ENCODE results near the gene RCAN1.
"Not testable (repeated sequence)": the region's sequence is repeated elsewhere in the genome, so short reads cannot be mapped to it uniquely, and the experiment has no call there.

Gene RCAN1

GRCh38 chr21:34570313-34570712, 44.6 kb downstream of the RCAN1 start:
- TF ChIP-seq, protein P1, sequence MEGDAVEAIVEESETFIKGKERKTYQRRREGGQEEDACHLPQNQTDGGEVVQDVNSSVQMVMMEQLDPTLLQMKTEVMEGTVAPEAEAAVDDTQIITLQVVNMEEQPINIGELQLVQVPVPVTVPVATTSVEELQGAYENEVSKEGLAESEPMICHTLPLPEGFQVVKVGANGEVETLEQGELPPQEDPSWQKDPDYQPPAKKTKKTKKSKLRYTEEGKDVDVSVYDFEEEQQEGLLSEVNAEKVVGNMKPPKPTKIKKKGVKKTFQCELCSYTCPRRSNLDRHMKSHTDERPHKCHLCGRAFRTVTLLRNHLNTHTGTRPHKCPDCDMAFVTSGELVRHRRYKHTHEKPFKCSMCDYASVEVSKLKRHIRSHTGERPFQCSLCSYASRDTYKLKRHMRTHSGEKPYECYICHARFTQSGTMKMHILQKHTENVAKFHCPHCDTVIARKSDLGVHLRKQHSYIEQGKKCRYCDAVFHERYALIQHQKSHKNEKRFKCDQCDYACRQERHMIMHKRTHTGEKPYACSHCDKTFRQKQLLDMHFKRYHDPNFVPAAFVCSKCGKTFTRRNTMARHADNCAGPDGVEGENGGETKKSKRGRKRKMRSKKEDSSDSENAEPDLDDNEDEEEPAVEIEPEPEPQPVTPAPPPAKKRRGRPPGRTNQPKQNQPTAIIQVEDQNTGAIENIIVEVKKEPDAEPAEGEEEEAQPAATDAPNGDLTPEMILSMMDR (IDR thresholded peaks at IDR 0.05; ENCODE audit: low read depth, low read length), result no peak
- TF ChIP-seq EZH2phosphoT487 (IDR thresholded peaks at IDR 0.05; ENCODE audit: low read depth), result no peak
- Histone ChIP-seq H3K27me3 (ENCODE audit: low read depth, low read length) (no peaks in the 10 kb centered on the region), H3K9ac (ENCODE audit: low read length) (no peak overlapping the region), H3K4me3 (ENCODE audit: low read length) (no peak overlapping the region), H4K20me1 (ENCODE audit: insufficient read depth, low read length) (no peaks in the 10 kb centered on the region), H3K36me3 (replicated peaks; ENCODE audit: low read depth, low read length) (no peaks in the 10 kb centered on the region), H2AFZ (ENCODE audit: low read depth, low read length) (no peak overlapping the region), H3K9me3 (ENCODE audit: insufficient read depth, low read length) (no peaks in the 10 kb centered on the region), H3K79me2 (ENCODE audit: low read length) (no peaks in the 10 kb centered on the region), H3K4me1 (ENCODE audit: low read length) (peaks cover 10% of the 10 kb centered on the region), H3K27ac (ENCODE audit: low read length) (no peak overlapping the region), H3K4me2 (ENCODE audit: low read length) (no peak overlapping the region)

- no peak for TF ChIP-seq EZH2phosphoT487 (IDR thresholded peaks at IDR 0.05; ENCODE audit: low read depth)
- Histone ChIP-seq H3K79me2 (ENCODE audit: low read length) (no peaks in the 10 kb centered on the region), H4K20me1 (ENCODE audit: insufficient read depth, low read length) (no peaks in the 10 kb centered on the region), H2AFZ (ENCODE audit: low read depth, low read length) (no peak overlapping the region), H3K4me1 (ENCODE audit: low read length) (peaks cover 10% of the 10 kb centered on the region), H3K27me3 (ENCODE audit: low read depth, low read length) (no peaks in the 10 kb centered on the region), H3K9me3 (ENCODE audit: insufficient read depth, low read length) (no peaks in the 10 kb centered on the region), H3K4me3 (ENCODE audit: low read length) (no peak overlapping the region), H3K9ac (ENCODE audit: low read length) (no peak overlapping the region), H3K4me2 (ENCODE audit: low read length) (no peak overlapping the region), H3K27ac (ENCODE audit: low read length) (no peak overlapping the region), H3K36me3 (replicated peaks; ENCODE audit: low read depth, low read length) (no peaks in the 10 kb centered on the region)
Observed at GRCh38 chr21:34569381-34569979, 45.4 kb downstream of the RCAN1 start.

- not testable (repeated sequence) for H3K9me3 ChIP-seq (ENCODE audit: insufficient read depth, low read length); H3K4me3 ChIP-seq (ENCODE audit: low read length); H3K27ac ChIP-seq (ENCODE audit: low read length); H3K79me2 ChIP-seq (ENCODE audit: low read length); H4K20me1 ChIP-seq (ENCODE audit: insufficient read depth, low read length); H3K27me3 ChIP-seq (ENCODE audit: low read depth, low read length); H3K4me2 ChIP-seq (ENCODE audit: low read length); H3K9ac ChIP-seq (ENCODE audit: low read length); H2AFZ ChIP-seq (ENCODE audit: low read depth, low read length); H3K36me3 ChIP-seq (replicated peaks; ENCODE audit: low read depth, low read length)
- H3K4me1 ChIP-seq (ENCODE audit: low read length), result peaks cover 10% of the 10 kb centered on the region
Observed at GRCh38 chr21:34568801-34569200, 46.1 kb downstream of the RCAN1 start.

GRCh38 chr21:34567604-34568155, 47.2 kb downstream of the RCAN1 start:
- H3K9me3 ChIP-seq (ENCODE audit: insufficient read depth, low read length), result no peaks in the 10 kb centered on the region
- H3K27ac ChIP-seq (ENCODE audit: low read length), result no peak overlapping the region
- H3K9ac ChIP-seq (ENCODE audit: low read length), result no peak overlapping the region

GRCh38 chr21:34565238-34565637, 49.7 kb downstream of the RCAN1 start:
- Histone ChIP-seq H4K20me1 (ENCODE audit: insufficient read depth, low read length) (no peaks in the 10 kb centered on the region), H3K4me2 (ENCODE audit: low read length) (no peak overlapping the region), H3K9ac (ENCODE audit: low read length) (no peak overlapping the region), H3K27me3 (ENCODE audit: low read depth, low read length) (no peaks in the 10 kb centered on the region), H2AFZ (ENCODE audit: low read depth, low read length) (no peak overlapping the region), H3K4me1 (ENCODE audit: low read length) (peaks cover 10% of the 10 kb centered on the region), H3K79me2 (ENCODE audit: low read length) (no peaks in the 10 kb centered on the region), H3K27ac (ENCODE audit: low read length) (no peak overlapping the region), H3K36me3 (replicated peaks; ENCODE audit: low read depth, low read length) (no peaks in the 10 kb centered on the region), H3K4me3 (ENCODE audit: low read length) (no peak overlapping the region), H3K9me3 (ENCODE audit: insufficient read depth, low read length) (no peaks in the 10 kb centered on the region)
- no peak for TF ChIP-seq EZH2phosphoT487 (IDR thresholded peaks at IDR 0.05; ENCODE audit: low read depth)
- TF ChIP-seq, protein P1 (IDR thresholded peaks at IDR 0.05; ENCODE audit: low read depth, low read length), result no peak

More at GRCh38 chr21:34567604-34568155, 47.2 kb downstream of the RCAN1 start:
- H3K4me2 ChIP-seq (ENCODE audit: low read length), result no peak overlapping the region
- H3K27me3 ChIP-seq (ENCODE audit: low read depth, low read length), result no peaks in the 10 kb centered on the region
- H3K36me3 ChIP-seq (replicated peaks; ENCODE audit: low read depth, low read length), result no peaks in the 10 kb centered on the region
- H3K79me2 ChIP-seq (ENCODE audit: low read length), result no peaks in the 10 kb centered on the region
- no peak overlapping the region for H2AFZ ChIP-seq (ENCODE audit: low read depth, low read length)
- no peaks in the 10 kb centered on the region for H4K20me1 ChIP-seq (ENCODE audit: insufficient read depth, low read length)
- no peak overlapping the region for H3K4me3 ChIP-seq (ENCODE audit: low read length)
- H3K4me1 ChIP-seq (ENCODE audit: low read length), result peaks cover 10% of the 10 kb centered on the region
- TF ChIP-seq, protein P1 (IDR thresholded peaks at IDR 0.05; ENCODE audit: low read depth, low read length), result no peak

GRCh38 chr21:34563370-34563769, 51.5 kb downstream of the RCAN1 start:
- H3K79me2 ChIP-seq (ENCODE audit: low read length); H3K9me3 ChIP-seq (ENCODE audit: insufficient read depth, low read length); H3K36me3 ChIP-seq (replicated peaks; ENCODE audit: low read depth, low read length); H2AFZ ChIP-seq (ENCODE audit: low read depth, low read length); H3K4me2 ChIP-seq (ENCODE audit: low read length); H3K27ac ChIP-seq (ENCODE audit: low read length); H3K9ac ChIP-seq (ENCODE audit: low read length); H3K4me3 ChIP-seq (ENCODE audit: low read length); H3K27me3 ChIP-seq (ENCODE audit: low read depth, low read length); H4K20me1 ChIP-seq (ENCODE audit: insufficient read depth, low read length); H3K4me1 ChIP-seq (ENCODE audit: low read length): not testable (repeated sequence)

Measured in OCI-LY3 (cell line).